ENCODE results near the gene FARP2.
"Not testable (repeated sequence)": the region's sequence is repeated elsewhere in the genome, so short reads cannot be mapped to it uniquely, and the experiment has no call there.

FARP2 gene, protein sequence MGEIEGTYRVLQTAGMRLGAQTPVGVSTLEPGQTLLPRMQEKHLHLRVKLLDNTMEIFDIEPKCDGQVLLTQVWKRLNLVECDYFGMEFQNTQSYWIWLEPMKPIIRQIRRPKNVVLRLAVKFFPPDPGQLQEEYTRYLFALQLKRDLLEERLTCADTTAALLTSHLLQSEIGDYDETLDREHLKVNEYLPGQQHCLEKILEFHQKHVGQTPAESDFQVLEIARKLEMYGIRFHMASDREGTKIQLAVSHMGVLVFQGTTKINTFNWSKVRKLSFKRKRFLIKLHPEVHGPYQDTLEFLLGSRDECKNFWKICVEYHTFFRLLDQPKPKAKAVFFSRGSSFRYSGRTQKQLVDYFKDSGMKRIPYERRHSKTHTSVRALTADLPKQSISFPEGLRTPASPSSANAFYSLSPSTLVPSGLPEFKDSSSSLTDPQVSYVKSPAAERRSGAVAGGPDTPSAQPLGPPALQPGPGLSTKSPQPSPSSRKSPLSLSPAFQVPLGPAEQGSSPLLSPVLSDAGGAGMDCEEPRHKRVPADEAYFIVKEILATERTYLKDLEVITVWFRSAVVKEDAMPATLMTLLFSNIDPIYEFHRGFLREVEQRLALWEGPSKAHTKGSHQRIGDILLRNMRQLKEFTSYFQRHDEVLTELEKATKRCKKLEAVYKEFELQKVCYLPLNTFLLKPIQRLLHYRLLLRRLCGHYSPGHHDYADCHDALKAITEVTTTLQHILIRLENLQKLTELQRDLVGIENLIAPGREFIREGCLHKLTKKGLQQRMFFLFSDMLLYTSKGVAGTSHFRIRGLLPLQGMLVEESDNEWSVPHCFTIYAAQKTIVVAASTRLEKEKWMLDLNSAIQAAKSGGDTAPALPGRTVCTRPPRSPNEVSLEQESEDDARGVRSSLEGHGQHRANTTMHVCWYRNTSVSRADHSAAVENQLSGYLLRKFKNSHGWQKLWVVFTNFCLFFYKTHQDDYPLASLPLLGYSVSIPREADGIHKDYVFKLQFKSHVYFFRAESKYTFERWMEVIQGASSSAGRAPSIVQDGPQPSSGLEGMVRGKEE

DNA sequence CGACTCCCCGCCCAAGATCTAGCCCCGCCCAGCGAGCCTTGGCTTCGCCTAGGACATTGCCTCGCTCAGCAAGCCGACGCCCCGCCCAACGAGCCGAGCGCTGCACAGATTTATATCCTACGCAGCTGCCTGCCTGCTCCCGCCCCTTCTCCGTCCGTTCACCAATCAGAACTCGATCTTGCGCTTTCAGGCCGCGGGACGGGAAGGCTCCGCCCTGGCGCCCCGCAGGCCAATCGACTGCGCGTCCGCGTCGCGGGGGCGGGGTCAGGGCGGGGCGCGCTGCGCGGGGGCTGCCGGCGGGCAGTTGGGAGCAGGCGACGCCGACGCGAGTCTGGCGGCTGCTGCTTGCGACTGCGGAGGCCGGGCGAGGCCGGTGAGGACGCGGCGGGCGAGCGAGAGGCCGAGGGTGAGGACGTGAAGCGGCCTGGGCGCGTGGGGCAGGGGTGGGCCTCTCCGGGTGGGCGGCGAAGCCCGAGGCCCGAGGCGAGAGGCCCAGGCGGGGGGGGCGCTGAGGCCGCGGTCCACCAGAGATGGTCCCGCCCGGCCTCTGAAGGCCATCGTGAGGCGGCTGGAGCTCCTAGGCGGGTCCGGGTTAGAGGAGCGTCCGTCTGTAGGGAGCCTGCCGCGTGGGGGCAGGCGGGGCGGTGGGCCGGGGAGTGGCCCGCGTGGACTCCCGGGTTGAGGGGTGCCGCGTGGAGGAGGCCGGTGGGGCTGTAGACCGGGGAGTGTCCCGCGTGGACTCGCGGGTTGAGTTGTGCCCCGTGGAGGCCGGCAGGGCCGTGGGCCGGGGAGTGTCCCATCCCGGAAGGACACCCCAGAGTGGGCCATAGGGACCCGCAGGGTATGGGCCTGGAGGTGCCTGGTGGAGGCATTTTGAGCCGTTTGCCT lies at the start of gene FARP2:
TSS of gene FARP2 (plus strand) at position 303 of the 888 bp plus-strand sequence. CDS start 16,823 bp downstream, outside the sequence.
- DNase-seq (ENCODE audit: low read depth) = peak; percentile 93

DNA sequence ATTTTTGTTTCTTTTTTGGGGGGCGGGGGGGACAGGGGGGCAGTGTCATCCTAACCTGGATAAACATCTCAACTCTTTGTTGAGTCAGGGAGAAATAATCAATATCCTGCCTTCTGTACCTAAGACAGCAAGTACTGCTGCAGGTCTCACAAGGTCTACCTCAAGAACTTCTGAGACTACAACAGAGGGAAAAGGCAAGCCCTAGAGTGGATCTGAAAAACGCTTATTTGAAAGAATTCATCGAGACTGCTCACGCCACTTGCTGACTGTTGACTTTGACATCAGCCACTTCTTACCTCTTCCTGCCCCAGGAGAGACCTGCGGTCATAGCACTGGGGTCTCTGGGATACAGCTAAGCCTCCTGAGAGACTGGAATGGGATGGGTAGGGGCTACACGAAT lies 49.0 kb upstream of the FARP2 start:
- DNase-seq (ENCODE audit: low read depth) = no peak

DNA sequence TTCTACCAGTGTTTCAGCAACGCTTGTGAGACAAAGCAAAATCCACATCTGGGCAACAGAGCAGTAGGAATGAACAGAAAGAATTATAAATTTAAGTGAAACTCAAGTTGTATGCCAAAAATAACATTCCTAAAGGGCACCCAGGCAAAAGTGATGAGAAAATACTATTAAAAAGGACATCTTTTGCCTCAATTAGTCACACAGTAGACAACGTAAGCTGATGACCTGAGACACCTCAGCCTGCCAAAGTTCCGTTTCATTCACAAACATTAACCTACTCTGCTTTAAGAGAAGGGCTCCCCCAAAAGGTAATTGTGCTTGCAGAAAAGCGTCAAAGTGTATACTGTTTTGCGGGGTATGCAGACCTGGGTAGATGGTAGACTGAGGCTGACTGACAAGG lies 47.8 kb upstream of the FARP2 start:
- DNase-seq (ENCODE audit: low read depth) = no peak

DNA sequence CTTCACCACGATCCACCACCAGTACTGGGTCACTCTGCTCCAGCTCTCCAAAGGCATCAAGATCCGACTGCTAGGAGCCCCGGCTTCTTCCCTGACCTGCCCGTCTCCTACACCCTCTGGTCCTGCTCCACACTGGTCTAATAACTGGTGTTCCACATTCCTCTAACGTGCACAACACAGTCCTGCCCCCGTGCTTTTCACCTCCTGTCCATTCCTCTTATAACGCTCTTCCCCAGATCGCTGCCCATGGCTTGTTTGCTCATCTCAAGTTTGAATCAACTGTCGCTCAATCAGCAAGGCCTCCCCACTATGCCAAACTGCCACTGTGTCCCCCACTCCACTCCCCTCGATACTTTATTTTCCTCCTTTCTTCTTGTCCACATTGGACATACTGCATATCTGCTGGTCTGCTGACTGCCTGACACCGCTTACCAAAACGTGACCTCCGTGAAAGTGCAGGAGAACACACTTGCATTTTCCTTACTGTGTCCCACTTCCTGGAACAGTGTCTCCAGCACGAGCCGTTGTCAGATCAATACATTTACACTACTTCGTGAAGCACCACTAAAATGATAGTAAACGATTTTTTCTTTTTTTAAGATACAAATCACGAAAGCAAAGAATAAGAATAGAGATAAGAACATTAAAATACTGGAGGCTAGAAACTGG lies 47.1 kb upstream of the FARP2 start:
- DNase-seq (ENCODE audit: low read depth) = no peak

DNA sequence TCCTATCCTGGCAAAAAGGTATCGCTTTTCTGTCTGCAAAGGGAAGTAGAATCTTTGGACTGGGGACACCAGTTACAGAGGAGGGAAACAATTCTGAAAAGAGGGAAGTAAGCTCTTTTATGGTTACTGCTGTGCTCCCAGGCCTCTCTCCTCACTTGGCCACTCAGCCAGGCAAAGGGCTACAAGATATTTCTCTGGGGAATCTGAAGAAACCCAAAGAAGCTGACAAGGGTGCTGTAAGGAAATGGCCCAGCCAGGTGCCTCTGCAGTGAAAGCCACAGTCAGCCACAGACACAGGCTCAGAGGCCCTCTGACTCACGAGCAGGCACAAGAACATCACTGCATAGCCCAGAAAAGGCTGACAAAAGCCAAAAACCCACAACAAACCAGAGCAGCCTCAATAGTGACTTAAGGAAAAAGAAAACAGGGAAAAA lies 46.4 kb upstream of the FARP2 start:
- no peak for DNase-seq (ENCODE audit: low read depth)

DNA sequence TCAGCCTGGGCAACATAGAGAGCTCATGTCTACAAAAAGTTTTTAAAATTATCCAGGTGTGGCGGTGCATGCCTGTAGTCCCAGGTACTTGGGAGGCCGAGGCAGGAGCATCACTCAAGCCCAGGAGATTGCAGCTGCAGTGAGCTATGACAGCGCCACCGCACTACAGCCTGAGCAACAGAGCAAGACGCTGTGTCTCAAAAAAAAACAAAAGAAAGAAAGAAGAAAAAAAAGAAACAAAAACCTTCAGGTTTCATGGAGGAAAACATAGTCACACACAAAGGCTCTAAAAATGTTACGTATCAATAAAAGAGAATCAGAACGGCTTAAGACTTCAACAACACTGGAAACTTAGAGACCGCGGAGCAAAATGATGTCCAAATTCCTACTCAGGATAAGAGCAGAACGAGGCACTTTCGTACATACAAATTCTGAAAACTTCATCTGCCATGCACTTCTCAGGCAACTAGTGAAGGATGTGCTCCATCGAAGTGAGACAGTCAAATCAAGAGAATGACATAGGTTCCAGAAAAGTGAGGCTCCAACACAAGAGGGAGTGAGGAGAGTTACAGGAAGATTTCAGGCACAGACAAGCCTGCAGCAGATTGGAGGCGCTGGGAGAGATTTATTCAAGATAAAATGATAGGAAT lies 45.0 kb upstream of the FARP2 start:
- DNase-seq (ENCODE audit: low read depth) = no peak

DNA sequence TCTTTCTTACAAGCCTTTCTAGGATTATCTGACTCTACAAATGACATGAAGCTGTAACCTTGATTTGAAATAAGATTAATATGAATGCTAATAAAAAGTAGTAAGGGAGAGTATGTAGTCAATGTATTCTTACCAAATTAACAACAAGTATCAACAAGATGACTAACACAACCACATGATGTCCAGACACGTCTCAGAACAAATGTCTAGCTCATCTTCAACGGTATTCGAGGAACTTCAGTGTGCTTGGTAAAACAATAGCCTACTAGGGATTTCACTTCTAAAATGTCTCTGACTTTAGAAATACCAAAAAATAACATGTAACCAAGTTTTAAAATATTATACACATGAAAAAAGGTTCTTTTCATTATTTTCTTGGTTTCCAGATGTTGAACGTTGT lies 44.0 kb upstream of the FARP2 start:
- no peak for DNase-seq (ENCODE audit: low read depth)

DNA sequence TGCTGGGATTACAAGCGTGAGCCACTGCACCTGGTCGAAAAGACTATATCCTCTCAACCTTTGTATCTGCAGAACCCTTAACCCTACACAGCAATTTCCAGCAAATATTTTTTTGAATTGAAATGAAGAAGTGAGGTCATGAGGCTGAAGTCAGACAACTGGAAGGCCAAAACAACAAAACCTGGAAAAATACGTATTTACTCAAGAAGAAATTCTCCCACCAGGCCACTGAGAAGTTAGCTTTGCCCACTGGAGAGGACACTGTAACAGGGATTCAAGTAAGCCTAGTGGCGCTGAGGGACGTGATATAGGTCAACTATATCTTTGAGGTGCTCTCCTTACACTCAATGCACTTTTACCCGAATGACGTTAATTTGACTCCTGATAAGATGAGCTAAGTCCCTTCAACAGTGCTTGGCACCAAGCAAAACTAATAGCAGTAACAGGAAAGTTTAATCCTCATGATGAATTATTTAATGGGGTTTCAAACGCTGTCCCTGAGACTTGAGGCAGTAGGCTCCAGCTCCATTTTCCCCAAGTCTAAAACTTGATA lies 42.5 kb upstream of the FARP2 start:
- DNase-seq (ENCODE audit: low read depth) = no peak

DNA sequence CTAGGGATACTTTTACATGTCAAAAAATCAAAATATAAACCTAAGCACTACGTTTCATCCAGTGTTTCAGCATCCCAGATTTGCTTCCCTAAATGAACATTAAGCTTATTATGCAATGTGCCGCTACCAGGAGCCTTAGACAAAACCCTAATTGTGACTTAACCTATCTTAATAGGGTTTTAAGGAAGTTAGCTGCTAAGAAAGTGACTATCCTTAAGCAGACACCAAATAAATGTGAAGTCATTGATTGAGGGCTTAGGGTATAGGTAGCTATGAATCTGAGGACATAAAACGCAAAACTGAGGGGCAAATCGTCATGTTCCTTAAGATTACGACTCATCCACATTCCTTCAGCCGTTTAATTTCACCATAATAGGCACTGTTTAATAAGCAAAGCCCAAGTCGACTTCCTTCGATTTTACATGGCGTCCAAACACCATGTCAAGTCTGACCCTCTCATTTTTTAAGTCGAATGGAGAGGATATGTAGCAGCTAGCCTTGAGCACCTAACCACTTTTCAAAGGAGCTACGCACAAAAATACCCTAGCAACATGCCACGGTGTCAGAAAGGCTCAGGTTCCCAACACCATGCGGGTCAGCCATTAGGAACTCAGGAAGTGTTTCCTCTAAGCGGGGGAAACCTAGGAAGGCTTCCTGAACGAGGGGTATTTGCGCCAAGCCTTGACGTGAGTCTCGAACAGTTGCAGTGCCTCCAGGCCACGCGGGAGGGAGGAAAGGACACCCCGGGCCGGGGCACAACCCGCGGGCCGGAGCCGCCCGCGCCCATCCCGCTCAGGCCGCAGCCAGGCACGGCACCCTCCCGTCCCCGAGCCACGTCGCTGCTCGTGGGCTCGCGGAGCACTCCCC lies 41.6 kb upstream of the FARP2 start:
- no peak for DNase-seq (ENCODE audit: low read depth)

DNA sequence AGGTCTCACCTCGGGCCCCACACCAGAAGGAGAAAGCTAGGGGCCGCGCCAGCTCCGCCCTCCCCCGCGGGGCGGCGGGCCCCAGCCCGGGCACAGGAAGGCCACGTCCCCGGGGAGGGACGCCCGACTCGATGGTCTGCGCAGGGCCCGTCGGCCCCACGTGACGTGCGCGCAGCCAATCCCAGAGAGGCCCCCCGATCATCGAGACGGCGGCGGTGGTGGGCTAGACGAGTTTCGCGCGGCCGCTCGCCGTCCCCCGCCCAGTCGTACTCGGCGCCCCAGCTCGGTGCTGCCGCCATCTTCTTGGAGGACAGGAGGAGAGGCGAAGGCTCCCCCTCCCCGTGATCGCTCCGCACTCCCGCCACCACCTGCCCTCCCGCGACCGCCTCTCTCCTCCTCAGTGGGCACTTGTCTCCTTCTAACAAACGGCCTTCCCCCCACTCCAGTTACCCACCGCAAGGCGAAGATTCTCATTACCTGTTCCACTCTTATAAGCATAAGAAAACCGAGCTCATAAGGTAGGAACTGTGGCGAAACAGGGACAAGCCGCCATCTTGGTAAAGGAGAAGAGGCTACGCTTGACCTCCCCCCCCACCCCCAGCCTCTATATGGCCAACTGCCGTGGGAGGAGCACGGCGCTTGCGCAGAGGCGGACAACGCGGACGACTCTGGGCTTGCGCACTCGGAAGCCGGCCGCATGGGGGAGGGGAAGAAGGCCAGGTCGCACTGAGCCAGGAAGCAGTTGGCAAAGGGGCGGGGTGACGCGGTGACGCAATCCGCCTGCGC lies 40.8 kb upstream of the FARP2 start, which contains the start of gene HDLBP:
TSS of gene HDLBP (minus strand) at position 580 of the 786 bp plus-strand sequence. CDS start 48,803 bp downstream, outside the sequence.
- DNase-seq (ENCODE audit: low read depth) = peak; percentile 97

DNA sequence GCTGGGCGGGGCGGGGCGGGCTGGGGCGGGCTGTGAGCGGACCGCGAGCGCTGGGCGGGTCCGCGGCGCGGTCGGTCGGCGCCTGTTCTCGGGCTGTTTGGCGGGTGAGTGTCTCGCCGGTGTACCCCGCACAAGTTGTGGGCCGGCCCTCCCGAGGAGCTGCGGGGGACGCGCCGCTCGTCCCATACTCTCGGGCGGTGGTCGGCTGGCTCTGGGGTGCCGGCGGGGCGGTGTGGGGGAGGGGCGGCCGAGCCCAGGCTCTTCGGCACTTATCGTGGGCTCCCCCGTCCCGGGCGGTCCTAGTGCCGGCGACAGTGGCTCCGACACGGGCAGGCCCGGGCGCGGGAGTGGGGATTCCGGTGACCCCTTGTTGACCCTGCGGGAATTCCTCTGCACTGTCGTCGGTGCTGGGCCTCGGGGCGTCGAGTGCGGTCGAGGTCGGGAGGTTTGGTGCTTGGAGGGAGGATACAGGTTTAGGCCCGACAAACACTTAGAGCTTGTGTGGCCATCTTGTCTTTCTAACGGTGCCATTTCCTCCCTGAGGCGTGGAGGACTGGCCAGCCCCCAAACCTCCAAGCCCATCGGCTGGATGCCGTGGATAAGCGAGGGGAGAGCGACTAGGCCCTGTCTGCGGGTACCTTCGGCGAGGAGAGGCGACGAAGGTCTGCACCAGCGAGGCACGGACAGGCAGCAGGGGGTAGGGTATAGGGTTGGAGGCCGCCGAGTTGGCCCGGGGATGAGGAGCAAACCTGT lies 40.0 kb upstream of the FARP2 start, which contains the start of gene SEPTIN2:
TSS of gene SEPTIN2 (plus strand) at position 47 of the 753 bp plus-strand sequence. CDS start 8,308 bp downstream, outside the sequence.
- no peak for DNase-seq (ENCODE audit: low read depth)

DNA sequence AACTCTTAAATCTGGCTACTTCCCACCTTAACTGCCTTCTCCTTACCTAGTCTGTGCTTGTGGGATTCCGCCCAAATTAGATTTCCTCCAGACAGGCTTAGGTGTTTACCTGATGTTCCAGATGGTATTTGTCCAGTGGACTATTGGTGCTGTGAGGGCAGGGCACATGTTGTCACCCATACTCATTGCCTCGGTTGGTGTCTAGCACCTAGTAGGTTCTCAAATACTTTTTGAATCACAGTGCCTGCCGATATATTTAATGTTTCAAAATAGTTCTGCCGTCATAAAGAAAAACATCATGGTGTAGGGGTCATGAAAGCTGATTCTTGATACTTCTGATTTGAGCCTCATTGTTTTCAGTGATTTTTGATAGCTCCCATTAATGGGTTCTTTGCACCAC lies 39.3 kb upstream of the FARP2 start:
- no peak for DNase-seq (ENCODE audit: low read depth)

DNA sequence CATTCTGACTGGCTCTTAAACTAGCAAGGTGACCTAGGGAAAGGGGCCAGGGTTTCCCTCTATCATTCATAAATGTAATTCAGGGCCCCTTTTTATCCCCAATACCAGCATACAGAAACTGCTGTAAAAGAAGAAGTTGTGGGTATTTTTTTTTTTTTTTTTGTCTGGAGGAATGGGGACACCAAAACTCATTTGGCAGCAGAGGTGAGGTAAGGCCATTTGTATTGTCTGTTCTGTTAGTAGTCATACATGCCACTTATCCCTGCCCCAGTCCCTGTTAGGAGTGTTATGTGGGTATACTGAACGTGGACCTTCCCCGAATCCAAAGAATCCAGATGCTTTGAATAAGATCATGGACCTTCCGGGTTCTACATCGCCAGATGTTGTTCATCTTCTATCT lies 38.7 kb upstream of the FARP2 start:
- DNase-seq (ENCODE audit: low read depth) = no peak

DNA sequence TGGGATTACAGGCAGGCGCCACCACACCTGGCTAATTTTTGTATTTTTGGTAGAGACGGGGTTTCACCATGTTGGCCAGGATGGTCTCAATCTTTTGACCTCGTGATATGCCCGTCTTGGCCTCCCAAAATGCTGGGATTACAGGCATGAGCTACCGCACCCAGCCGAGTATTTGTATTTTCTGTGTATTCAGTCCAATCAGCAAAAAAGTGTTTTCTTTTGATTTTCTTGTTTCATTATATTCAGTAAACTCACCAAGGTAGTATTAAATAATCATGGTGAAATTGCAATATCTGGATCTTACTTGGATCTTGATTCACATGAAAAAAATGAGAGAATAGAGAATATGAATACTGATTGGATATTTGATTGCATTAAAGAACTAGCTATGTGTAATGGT lies 37.3 kb upstream of the FARP2 start:
- DNase-seq (ENCODE audit: low read depth) = not testable (repeated sequence)

DNA sequence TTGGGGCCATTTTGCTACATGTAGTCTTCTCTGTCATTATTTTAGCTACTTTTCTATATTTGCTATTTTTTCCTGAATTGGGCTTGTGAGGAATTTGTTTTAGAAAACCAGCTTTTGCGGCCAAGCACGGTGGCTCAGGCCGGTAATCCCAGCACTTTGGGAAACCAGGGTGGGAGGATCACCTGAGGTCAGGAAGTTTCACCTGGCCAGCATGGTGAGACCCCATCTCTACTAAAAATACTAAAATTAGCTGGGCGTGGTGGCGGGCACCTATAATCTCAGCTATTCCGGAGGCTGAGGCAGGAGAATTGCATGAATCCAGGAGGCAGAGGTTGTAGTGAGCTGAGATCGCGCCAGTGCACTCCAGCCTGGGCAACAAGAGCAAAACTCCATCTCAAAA lies 35.7 kb upstream of the FARP2 start:
- DNase-seq (ENCODE audit: low read depth) = no peak

DNA sequence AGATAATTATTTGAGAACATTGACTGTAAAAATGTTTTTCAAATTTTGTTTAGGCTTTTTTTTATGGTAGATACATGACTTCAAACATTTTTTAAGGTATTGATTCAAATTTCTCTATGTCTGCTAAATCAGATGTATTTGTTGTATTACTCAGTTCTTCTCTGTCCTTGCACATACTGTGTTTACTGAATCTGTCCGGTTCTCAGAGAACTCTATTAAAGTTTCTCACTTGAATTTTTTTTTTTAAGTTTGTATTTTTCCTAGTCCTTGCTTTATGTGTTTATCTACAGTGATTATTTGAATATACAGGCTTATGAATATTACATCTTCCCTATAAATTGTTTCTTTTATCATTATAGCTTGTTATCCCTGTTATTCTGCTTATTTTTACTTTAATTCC lies 35.1 kb upstream of the FARP2 start:
- DNase-seq (ENCODE audit: low read depth) = no peak

DNA sequence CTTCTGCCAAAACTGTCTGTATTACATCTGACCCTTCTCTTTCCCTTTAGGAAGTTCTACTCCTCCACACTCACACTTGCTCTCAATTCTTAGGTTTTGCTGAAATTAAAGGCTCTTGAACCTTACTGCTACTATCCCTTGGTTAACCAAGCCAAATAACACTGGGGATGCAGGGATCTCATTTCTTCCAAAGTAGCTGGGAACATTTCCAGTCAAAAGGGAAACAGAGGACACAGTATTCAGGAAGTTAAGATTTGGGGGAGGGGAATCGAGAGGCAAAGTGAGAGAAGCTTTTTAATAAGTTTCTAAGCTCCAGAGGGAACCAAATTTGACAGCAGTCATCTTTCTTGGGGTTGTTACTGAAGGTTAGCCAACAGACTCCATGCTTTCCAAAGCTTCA lies 34.2 kb upstream of the FARP2 start:
- no peak for DNase-seq (ENCODE audit: low read depth)

All from CMK (cell line).